Endothelial cell (in vitro differentiated cells): ENCODE data around the gene VSTM4. TPM values are rescaled to one million over a fixed set of nuclear protein-coding genes. Genes with fewer than 3 reads are reported as not detected.

Source experiments
- DNase-seq: peaks from one replicate; pipeline ENCODE4 v3.0.0; 2021; ENCODE audit warnings: low spot score
- H3K27ac Mint-ChIP-seq: one replicate; pipeline ENCODE4 v1.8.0; 2021; ENCODE audit warnings: mixed read lengths, inconsistent platforms; ENCODE audit not compliant: unreplicated experiment
- H3K27me3 Mint-ChIP-seq: one replicate; pipeline ENCODE4 v1.8.0; 2021; ENCODE audit warnings: mild to moderate bottlenecking, moderate library complexity, mixed read lengths, inconsistent platforms; ENCODE audit not compliant: unreplicated experiment
- H3K36me3 Mint-ChIP-seq: one replicate; pipeline ENCODE4 v1.8.0; 2021; ENCODE audit warnings: mild to moderate bottlenecking, low read depth, mixed read lengths, inconsistent platforms; ENCODE audit not compliant: unreplicated experiment
- H3K4me1 Mint-ChIP-seq: one replicate; pipeline ENCODE4 v1.8.0; 2021; ENCODE audit warnings: mild to moderate bottlenecking, mixed read lengths, inconsistent platforms; ENCODE audit not compliant: unreplicated experiment
- H3K4me3 Mint-ChIP-seq: one replicate; pipeline ENCODE4 v1.8.0; 2021; ENCODE audit warnings: mild to moderate bottlenecking, mixed read lengths, inconsistent platforms; ENCODE audit not compliant: unreplicated experiment
- H3K9me3 Mint-ChIP-seq: one replicate; pipeline ENCODE4 v1.8.0; 2021; ENCODE audit warnings: mixed read lengths, inconsistent platforms; ENCODE audit not compliant: unreplicated experiment
- CTCF ChIP-seq: fragments of 200-600 bp; sonication (generic); IDR thresholded peaks from one replicate; pipeline ENCODE4 v1.5.0; 2021; ENCODE audit warnings: antibody characterized with exemption; ENCODE audit not compliant: unreplicated experiment
- total RNA-seq: library from RNA; stranded (reverse); fragmentation: NEBNext Ultra II Directional; extraction: Animal tissue kit (Norgen Biotek cat#: 25700); gene quantifications from one replicate; pipeline ENCODE4 v1.2.1, GENCODE V29; 2021; ENCODE audit not compliant: unreplicated experiment

The VSTM4 gene
- total RNA-seq, 1 donor from 2014 or later, result 0.38 TPM

GRCh38 chr10:49107887-49108267, 7.4 kb downstream of the VSTM4 start:
- DNase-seq, result no peak
- TF ChIP-seq CTCF, result no peak
- H3K27me3 Mint-ChIP-seq, result peaks cover 2% of the 10 kb centered on the region

GRCh38 chr10:49107111-49107886, 8.0 kb downstream of the VSTM4 start:
- Mint-ChIP-seq H3K27me3 (peaks cover 2% of the 10 kb centered on the region), H3K36me3 (no peaks in the 10 kb centered on the region), H3K9me3 (no peaks in the 10 kb centered on the region), H3K4me3 (no peak overlapping the region), H3K4me1 (no peaks in the 10 kb centered on the region), H3K27ac (no peak overlapping the region)
- DNase-seq, result no peak
- TF ChIP-seq CTCF, result no peak

More at GRCh38 chr10:49107887-49108267, 7.4 kb downstream of the VSTM4 start:
- H3K27ac Mint-ChIP-seq, result no peak overlapping the region
- H3K9me3 Mint-ChIP-seq, result no peaks in the 10 kb centered on the region
- H3K4me3 Mint-ChIP-seq, result no peak overlapping the region
- no peaks in the 10 kb centered on the region for H3K36me3 Mint-ChIP-seq
- H3K4me1 Mint-ChIP-seq, result no peaks in the 10 kb centered on the region

- Mint-ChIP-seq H3K27me3 (peaks cover 2% of the 10 kb centered on the region), H3K4me3 (no peak overlapping the region), H3K9me3 (no peaks in the 10 kb centered on the region), H3K4me1 (no peaks in the 10 kb centered on the region), H3K36me3 (no peaks in the 10 kb centered on the region), H3K27ac (no peak overlapping the region)
- TF ChIP-seq CTCF, result no peak
- no peak for DNase-seq
These were observed 8.9 kb downstream of the VSTM4 start for GRCh38 chr10:49106451-49106850.

GRCh38 chr10:49105076-49105475, 10.2 kb downstream of the VSTM4 start:
- H3K36me3 Mint-ChIP-seq, result no peaks in the 10 kb centered on the region
- TF ChIP-seq CTCF, result no peak
- H3K27me3 Mint-ChIP-seq, result peaks cover 2% of the 10 kb centered on the region
- H3K4me3 Mint-ChIP-seq, result no peak overlapping the region
- DNase-seq, result no peak
- no peak overlapping the region for H3K27ac Mint-ChIP-seq
- H3K9me3 Mint-ChIP-seq, result no peaks in the 10 kb centered on the region
- no peaks in the 10 kb centered on the region for H3K4me1 Mint-ChIP-seq

- peaks cover 2% of the 10 kb centered on the region for H3K27me3 Mint-ChIP-seq
- H3K9me3 Mint-ChIP-seq, result no peaks in the 10 kb centered on the region
- H3K36me3 Mint-ChIP-seq, result no peaks in the 10 kb centered on the region
- H3K4me1 Mint-ChIP-seq, result no peaks in the 10 kb centered on the region
- H3K27ac Mint-ChIP-seq, result no peak overlapping the region
- no peak for TF ChIP-seq CTCF
- H3K4me3 Mint-ChIP-seq, result no peak overlapping the region
- DNase-seq, result no peak
These were observed 11.0 kb downstream of the VSTM4 start for GRCh38 chr10:49104323-49104722.
